ENCODE measurements around the gene SCAI. TPM values are rescaled to one million over a fixed set of nuclear protein-coding genes. Genes with fewer than 3 reads are reported as not detected.

Gene SCAI
- total and polyA plus RNA-seq, 9 of the 15 experiments (the other 6 are each of a cell fraction or from before 2014, with no cell fraction given): 0.70 to 12.4 (median 4.2) TPM

- no peak for TF ChIP-seq PRDM10 (IDR thresholded peaks at IDR 0.05; ENCODE audit: partially characterized antibody)
- no peak for TF ChIP-seq NR2F6 (CRISPR knock-in tag; IDR thresholded peaks at IDR 0.05)
- no peak for TF ChIP-seq DDX20 (tag; IDR thresholded peaks at IDR 0.05; ENCODE audit: low read depth)
- TF ChIP-seq HEY1 (CRISPR knock-in tag; IDR thresholded peaks at IDR 0.05; ENCODE audit: borderline replicate concordance): no peak
- no peak for TF ChIP-seq TCF7L2 (IDR thresholded peaks at IDR 0.05; ENCODE audit: low read depth, low read length)
- TF ChIP-seq WHSC1 (IDR thresholded peaks at IDR 0.05; ENCODE audit: low read length): no peak
- no peak for TF ChIP-seq ZNF764 (CRISPR knock-in tag; IDR thresholded peaks at IDR 0.05; ENCODE audit: low read depth)
- no peak for TF ChIP-seq ZNF695 (CRISPR knock-in tag; IDR thresholded peaks at IDR 0.05)
- peak; percentile 98 for TF ChIP-seq CREB1 (IDR thresholded peaks at IDR 0.05)
- peak; percentile 98 for TF ChIP-seq CREB1 (CRISPR knock-in tag; IDR thresholded peaks at IDR 0.05)
- TF ChIP-seq PTTG1 (tag; IDR thresholded peaks at IDR 0.05; ENCODE audit: low read depth): no peak
- TF ChIP-seq ZC3H8 (IDR thresholded peaks at IDR 0.05): no peak
- TF ChIP-seq XRCC3 (IDR thresholded peaks at IDR 0.05): no peak
- no peak for TF ChIP-seq COPS2 (conservative IDR thresholded peaks at IDR 0.05)
- TF ChIP-seq ZBED1 (IDR thresholded peaks at IDR 0.05): no peak
- TF ChIP-seq SMAD1 (IDR thresholded peaks at IDR 0.05; ENCODE audit: low read depth, low read length, partially characterized antibody): peak; percentile 36
- 0 out of 2 replicates have a peak, but pooled peaks have one; percentile 44 for TF ChIP-seq ELF4 (CRISPR knock-in tag; IDR thresholded peaks at IDR 0.05)
- TF ChIP-seq ZSCAN29 (IDR thresholded peaks at IDR 0.05): no peak
- no peak for TF ChIP-seq ZBTB33 (CRISPR knock-in tag; IDR thresholded peaks at IDR 0.05)
- peak; percentile 77 for TF ChIP-seq KDM5B (IDR thresholded peaks at IDR 0.05; ENCODE audit: insufficient replicate concordance, low read depth, low read length)
- no peak for TF ChIP-seq ZKSCAN8 (CRISPR knock-in tag; IDR thresholded peaks at IDR 0.05)
- TF ChIP-seq TCFL5 (CRISPR knock-in tag; conservative IDR thresholded peaks at IDR 0.05): no peak
- no peak for TF ChIP-seq ARID2 (IDR thresholded peaks at IDR 0.05)
- 0 out of 2 replicates have a peak, but pooled peaks have one; percentile 23 for TF ChIP-seq ZNF431 (CRISPR knock-in tag; IDR thresholded peaks at IDR 0.05)
- TF ChIP-seq TAF15 (IDR thresholded peaks at IDR 0.05; ENCODE audit: low read depth, low read length): no peak
- TF ChIP-seq NCOA2 (IDR thresholded peaks at IDR 0.05; ENCODE audit: partially characterized antibody in 2 of 2): no peak
Measured at GRCh38 chr9:124940894-124941678, 202.2 kb downstream of the SCAI start, which contains the start of gene GOLGA1 (continued).

All from K562 (cell line).